K562 (cell line): ENCODE measurements around the gene RPS27. TPM values are rescaled to one million over a fixed set of nuclear protein-coding genes. Genes with fewer than 3 reads are reported as not detected.
A peak's percentile ranks its signal among the peaks of the same experiment; 100 is the strongest.

ENCODE experiments used
- DIDO1 ChIP-seq: fragments of 450-650 bp; IDR thresholded peaks from 2 replicates; pipeline ENCODE4 v1.6.1; 2016; ENCODE audit warnings: low read depth, missing biosample characterization, missing genetic modification characterization
- GTF2B ChIP-seq: IDR thresholded peaks from 2 replicates; pipeline ENCODE4 v1.6.1; 2011; ENCODE audit not compliant: insufficient read length; ENCODE audit errors: extremely low read depth
- HDAC8 ChIP-seq: fragments of 450-650 bp; IDR thresholded peaks from 2 replicates; pipeline ENCODE4 v1.6.1; 2016; ENCODE audit warnings: mild to moderate bottlenecking, missing genetic modification characterization, moderate library complexity, missing compliant biosample characterization
- HEY1 ChIP-seq: fragments of 250-450 bp; sonication (Bioruptor Pico); IDR thresholded peaks from 2 replicates; pipeline ENCODE4 v1.5.0; 2020; ENCODE audit warnings: mild to moderate bottlenecking, moderate library complexity, borderline replicate concordance
- KHSRP ChIP-seq: fragments of 450-650 bp; IDR thresholded peaks from 2 replicates; pipeline ENCODE4 v1.6.1; 2017
- MGA ChIP-seq: fragments of 450-650 bp; IDR thresholded peaks from 2 replicates; pipeline ENCODE4 v1.6.1; 2016; ENCODE audit warnings: mild to moderate bottlenecking, moderate library complexity
- MIER1 ChIP-seq: fragments of 450-650 bp; IDR thresholded peaks from 2 replicates; pipeline ENCODE4 v1.6.1; 2016; ENCODE audit warnings: antibody characterized with exemption, mild to moderate bottlenecking, low read depth
- RUNX1 ChIP-seq: sonication (generic); IDR thresholded peaks from 2 replicates; pipeline ENCODE4 v1.6.1; 2016; ENCODE audit warnings: antibody characterized with exemption, low read depth
- SIX5 ChIP-seq, 2 experiments: IDR thresholded peaks; 2 replicates each; pipeline ENCODE4 v1.6.1; 2011; ENCODE audit warnings: low read length in 2 of 2, borderline replicate concordance in 1 of 2, low read depth in 1 of 2, mild to moderate bottlenecking in 1 of 2, moderate library complexity in 1 of 2; ENCODE audit not compliant: insufficient read depth in 1 of 2
- SMAD4 ChIP-seq: fragments of 250-450 bp; sonication (Bioruptor Pico); conservative IDR thresholded peaks from 2 replicates; pipeline ENCODE4 v1.8.0; 2021; ENCODE audit warnings: inconsistent platforms, mild to moderate bottlenecking, moderate library complexity
- SMARCE1 ChIP-seq: fragments of 450-650 bp; IDR thresholded peaks from 2 replicates; pipeline ENCODE4 v1.7.1; 2016; ENCODE audit warnings: mild to moderate bottlenecking
- SNRNP70 ChIP-seq: fragments of 200-400 bp; formaldehyde crosslinking; optimal IDR thresholded peaks from 2 replicates; pipeline ENCODE3; 2017; ENCODE audit warnings: low read depth, low read length
- polyA plus RNA-seq, 8 experiments: library from polyadenylated mRNA; depleted of rRNA in 4 of 8; stranded (reverse) in 5 of 8; unstranded in 3 of 8; fragments of >200 nt; fragmentation: Nextera tagmentation in 2 of 8; fragmentation: Illumina TruSeq in 1 of 8; extraction: Ambion mirVana in 2 of 8; extraction: Trizol in 1 of 8; gene quantifications; 2 replicates each; pipeline versions ENCODE4 v1.2.1 to v1.2.3, GENCODE V29; 2011 to 2014; ENCODE audit warnings: inconsistent platforms in 1 of 8, missing spikeins in 1 of 8
- total RNA-seq, 7 experiments: library from RNA; depleted of rRNA in 6 of 7; stranded (reverse); fragments of >200 nt in 6 of 7; fragmentation: Illumina TruSeq in 2 of 7; extraction: Trizol in 2 of 7; gene quantifications; 2 replicates each; pipeline versions ENCODE4 v1.2.1 to v1.2.3, GENCODE V29; 2011 to 2021; ENCODE audit warnings: low replicate concordance in 1 of 7
- TF ChIP-seq, protein P1 (sequence below): IDR thresholded peaks from 2 replicates; pipeline ENCODE4 v1.6.1; 2014; ENCODE audit warnings: antibody characterized with exemption

Gene RPS27
- total and polyA plus RNA-seq, 9 of the 15 experiments (the other 6 are each of a cell fraction or from before 2014, with no cell fraction given), result 2,091 to 9,377 (median 6,706) TPM

GRCh38 chr1:153990468-153991150, at the start of gene RPS27 (continued):
- 0 out of 2 replicates have a peak, but pooled peaks have one; percentile 30 for TF ChIP-seq DIDO1 (tag)
- no peak for TF ChIP-seq SNRNP70
- TF ChIP-seq KHSRP, result no peak
- TF ChIP-seq MGA, result no peak; the same call in 1 of the 2 replicates
- no peak for TF ChIP-seq HDAC8 (tag)
- peak; percentile 74 to 79 for TF ChIP-seq SIX5 (IDR thresholded peaks at IDR 0.05; ENCODE audit: borderline replicate concordance in 1 of 2, insufficient read depth in 1 of 2, low read depth in 1 of 2, low read length in 2 of 2)
- TF ChIP-seq, protein P1, sequence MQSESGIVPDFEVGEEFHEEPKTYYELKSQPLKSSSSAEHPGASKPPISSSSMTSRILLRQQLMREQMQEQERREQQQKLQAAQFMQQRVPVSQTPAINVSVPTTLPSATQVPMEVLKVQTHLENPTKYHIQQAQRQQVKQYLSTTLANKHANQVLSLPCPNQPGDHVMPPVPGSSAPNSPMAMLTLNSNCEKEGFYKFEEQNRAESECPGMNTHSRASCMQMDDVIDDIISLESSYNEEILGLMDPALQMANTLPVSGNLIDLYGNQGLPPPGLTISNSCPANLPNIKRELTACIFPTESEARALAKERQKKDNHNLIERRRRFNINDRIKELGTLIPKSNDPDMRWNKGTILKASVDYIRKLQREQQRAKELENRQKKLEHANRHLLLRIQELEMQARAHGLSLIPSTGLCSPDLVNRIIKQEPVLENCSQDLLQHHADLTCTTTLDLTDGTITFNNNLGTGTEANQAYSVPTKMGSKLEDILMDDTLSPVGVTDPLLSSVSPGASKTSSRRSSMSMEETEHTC, result no peak
- TF ChIP-seq GTF2B, result peak; percentile 95
- TF ChIP-seq HEY1 (CRISPR knock-in tag), result no peak
- TF ChIP-seq MIER1, result no peak
- TF ChIP-seq SMAD4 (CRISPR knock-in tag), result peak; percentile 37; the same call in 1 of the 2 replicates
- TF ChIP-seq RUNX1, result 0 out of 2 replicates have a peak, but pooled peaks have one; percentile 23
- 0 out of 2 replicates have a peak, but pooled peaks have one; percentile 14 for TF ChIP-seq SMARCE1
